Thoracic aorta (tissue), 2 donors: ENCODE measurements around the gene SMYD4. TPM values are rescaled to one million over a fixed set of nuclear protein-coding genes. Genes with fewer than 3 reads are reported as not detected.

Source experiments
- ATAC-seq: fragments of 150-250 bp; one replicate; pipeline ENCODE4 v1.8.0; 2017; ENCODE audit warnings: low read depth; ENCODE audit not compliant: insufficient number of reproducible peaks, low FRiP score
- DNase-seq: peaks from one replicate; pipeline ENCODE4 v3.0.0-alpha.2; 2020; ENCODE audit warnings: low spot score
- H3K27ac ChIP-seq, 2 donors: fragments of 200-600 bp; sonication (generic); 1 replicate in 1 of 2; 2 replicates in 1 of 2; pipeline ENCODE4 v1.5.1; 2016; ENCODE audit warnings: mild to moderate bottlenecking in 2 of 2, moderate library complexity in 2 of 2
- H3K27me3 ChIP-seq: fragments of 200-600 bp; sonication (generic); replicated peaks from 2 replicates; pipeline ENCODE4 v1.6.0; 2016; ENCODE audit warnings: mild to moderate bottlenecking; ENCODE audit not compliant: insufficient read depth
- H3K36me3 ChIP-seq: fragments of 200-600 bp; sonication (generic); one replicate; pipeline ENCODE4 v1.5.1; 2016
- H3K4me1 ChIP-seq, 2 donors: fragments of 200-600 bp; sonication (generic); 1 replicate in 1 of 2; 2 replicates in 1 of 2; pipeline versions ENCODE4 v1.5.1 to v1.6.0; 2016; ENCODE audit warnings: low read depth in 2 of 2, mild to moderate bottlenecking in 1 of 2; ENCODE audit not compliant: control insufficient read depth in 1 of 2
- H3K4me3 ChIP-seq: fragments of 200-600 bp; sonication (generic); 2 replicates; pipeline ENCODE4 v1.5.1; 2016; ENCODE audit warnings: mild to moderate bottlenecking
- H3K9me3 ChIP-seq: fragments of 200-600 bp; sonication (generic); 2 replicates; pipeline ENCODE4 v1.5.1; 2016
- CTCF ChIP-seq: fragments of 200-600 bp; sonication (generic); IDR thresholded peaks from one replicate; pipeline ENCODE4 v1.5.1; 2019; ENCODE audit warnings: antibody characterized with exemption
- total RNA-seq, 2 donors: library from RNA; depleted of rRNA; stranded (reverse); fragments of >200 nt; gene quantifications; one replicate each; pipeline versions ENCODE4 v1.1.0 to v1.2.3, GENCODE V29; 2016

SMYD4 gene
- total RNA-seq, 2 donors from 2014 or later: 12.6 to 13.3 TPM

DNA sequence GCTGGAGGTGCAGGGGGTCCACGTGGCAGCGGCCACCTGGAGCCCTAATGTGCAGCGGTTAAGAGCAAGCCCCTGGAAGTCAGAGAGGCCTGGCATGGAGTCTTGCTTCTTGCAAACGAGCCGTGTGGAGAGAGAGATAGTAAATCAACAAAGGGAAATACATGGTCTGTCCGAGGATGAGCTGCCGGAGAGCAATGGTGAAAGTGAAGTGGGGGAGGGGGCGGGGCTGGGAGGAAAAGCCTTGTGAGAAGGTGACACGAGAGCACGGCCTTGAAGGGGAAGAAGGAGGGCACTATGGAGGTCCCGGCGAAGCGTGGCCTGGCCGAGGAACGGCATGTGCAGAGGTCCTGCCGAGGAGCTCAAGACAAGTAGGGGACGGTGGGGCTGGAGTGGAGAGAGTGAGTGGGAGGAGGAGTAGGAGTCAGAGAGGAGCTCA, 73.9 kb downstream of the SMYD4 start:
- H3K4me3 ChIP-seq: no peak overlapping the region
- DNase-seq: no peak
- H3K4me1 ChIP-seq: no peaks in the 10 kb centered on the region
- no peaks in the 10 kb centered on the region for H3K36me3 ChIP-seq
- no peak overlapping the region for H3K27ac ChIP-seq
- H3K9me3 ChIP-seq: no peaks in the 10 kb centered on the region
- ATAC-seq: no peak
- H3K27me3 ChIP-seq: no peaks in the 10 kb centered on the region
- TF ChIP-seq CTCF: no peak

DNA sequence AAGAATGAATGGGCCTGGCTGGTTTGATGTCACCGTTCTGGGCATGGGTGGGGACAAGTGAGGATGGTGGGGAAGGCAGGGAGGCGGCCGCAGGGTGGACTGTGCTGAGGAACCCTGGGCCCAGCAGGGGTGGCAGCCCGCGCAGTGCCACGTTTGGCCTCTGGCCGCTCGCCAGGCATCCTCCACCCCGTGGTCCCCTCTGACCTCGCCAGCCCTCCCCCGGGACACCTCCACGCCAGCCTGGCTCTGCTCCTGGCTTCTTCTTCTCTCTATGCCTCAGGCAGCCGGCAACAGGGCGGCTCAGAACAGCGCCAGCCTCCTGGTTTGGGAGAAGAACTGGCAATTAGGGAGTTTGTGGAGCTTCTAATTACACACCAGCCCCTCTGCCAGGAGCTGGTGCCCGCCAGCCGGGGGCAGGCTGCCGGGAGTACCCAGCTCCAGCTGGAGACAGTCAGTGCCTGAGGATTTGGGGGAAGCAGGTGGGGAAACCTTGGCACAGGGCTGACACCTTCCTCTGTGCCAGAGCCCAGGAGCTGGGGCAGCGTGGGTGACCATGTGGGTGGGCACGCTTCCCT, 74.4 kb downstream of the SMYD4 start:
- no peak for ATAC-seq

GRCh38 chr17:1754430-1755112, 75.1 kb downstream of the SMYD4 start:
- H3K36me3 ChIP-seq: no peaks in the 10 kb centered on the region
- no peak overlapping the region for H3K27ac ChIP-seq
- no peak for ATAC-seq
- no peak for DNase-seq
- TF ChIP-seq CTCF: no peak
- H3K4me3 ChIP-seq: no peak overlapping the region
- no peaks in the 10 kb centered on the region for H3K9me3 ChIP-seq
- H3K27me3 ChIP-seq: no peaks in the 10 kb centered on the region
- H3K4me1 ChIP-seq: no peaks in the 10 kb centered on the region

More for the DNA sequence above, 74.4 kb downstream of the SMYD4 start:
- Histone ChIP-seq H3K4me3 (no peak overlapping the region), H3K36me3 (no peaks in the 10 kb centered on the region), H3K27ac (no peak overlapping the region), H3K4me1 (no peaks in the 10 kb centered on the region), H3K9me3 (no peaks in the 10 kb centered on the region), H3K27me3 (no peaks in the 10 kb centered on the region)
- no peak for DNase-seq
- TF ChIP-seq CTCF: no peak

- H3K4me1 ChIP-seq: no peaks in the 10 kb centered on the region
- no peak overlapping the region for H3K4me3 ChIP-seq
- H3K36me3 ChIP-seq: no peaks in the 10 kb centered on the region
- no peak for DNase-seq
- ATAC-seq: no peak
- TF ChIP-seq CTCF: no peak
- H3K27ac ChIP-seq: no peak overlapping the region
- H3K27me3 ChIP-seq: no peaks in the 10 kb centered on the region
- no peaks in the 10 kb centered on the region for H3K9me3 ChIP-seq
These were observed 75.8 kb downstream of the SMYD4 start for GRCh38 chr17:1753767-1754429.

- no peaks in the 10 kb centered on the region for H3K36me3 ChIP-seq
- H3K27ac ChIP-seq: no peak overlapping the region
- no peaks in the 10 kb centered on the region for H3K4me1 ChIP-seq
- no peak for ATAC-seq
- TF ChIP-seq CTCF: no peak
- H3K4me3 ChIP-seq: peak overlapping the region; percentile 41
- no peak for DNase-seq
- no peaks in the 10 kb centered on the region for H3K9me3 ChIP-seq
- H3K27me3 ChIP-seq: no peaks in the 10 kb centered on the region
These were observed 77.1 kb downstream of the SMYD4 start for GRCh38 chr17:1752425-1753262.
